Skin of body (tissue), 2 donors: ENCODE results near the gene PIGX. TPM values are rescaled to one million over a fixed set of nuclear protein-coding genes. Genes with fewer than 3 reads are reported as not detected.

Experiments
- DNase-seq: peaks from one replicate; lab custom pipeline; 2025; lab: John Stamatoyannopoulos, UW
- total RNA-seq: library from RNA; depleted of rRNA; stranded (reverse); fragments of >200 nt; gene quantifications from one replicate; pipeline ENCODE4 v1.2.3, GENCODE V29; 2014

Gene PIGX
- 18.9 TPM for total RNA-seq

GRCh38 chr3:196711838-196712513 lies at the start of gene PIGX, which contains the start of gene CEP19:
Gene PIGX (plus strand): TSS chr3:196712377.
Gene CEP19 (minus strand): TSS chr3:196712250. CDS start chr3:196708657, 3,593 bp downstream.
- peak; percentile 81 for DNase-seq

GRCh38 chr3:196662711-196663571 lies 49.2 kb upstream of the PIGX start:
- no peak for DNase-seq

GRCh38 chr3:196666001-196666867 lies 45.9 kb upstream of the PIGX start:
- DNase-seq: no peak

GRCh38 chr3:196667056-196667825 lies 44.9 kb upstream of the PIGX start:
- DNase-seq: no peak

- DNase-seq: no peak
These were observed 41.8 kb upstream of the PIGX start for GRCh38 chr3:196670339-196670738.

- no peak for DNase-seq
These were observed 38.5 kb upstream of the PIGX start for GRCh38 chr3:196673632-196674031.

GRCh38 chr3:196677353-196677752 lies 34.8 kb upstream of the PIGX start:
- no peak for DNase-seq

GRCh38 chr3:196677931-196678330 lies 34.2 kb upstream of the PIGX start:
- no peak for DNase-seq

- DNase-seq: peak; percentile 31
These were observed 27.4 kb upstream of the PIGX start for GRCh38 chr3:196684548-196685407.

GRCh38 chr3:196686436-196686835 lies 25.7 kb upstream of the PIGX start:
- no peak for DNase-seq

- DNase-seq: no peak
These were observed 23.8 kb upstream of the PIGX start for GRCh38 chr3:196688349-196688748.

GRCh38 chr3:196689941-196690660 lies 22.1 kb upstream of the PIGX start:
- DNase-seq: no peak

- no peak for DNase-seq
These were observed 20.8 kb upstream of the PIGX start for GRCh38 chr3:196691386-196691785.

- DNase-seq: no peak
These were observed 18.0 kb upstream of the PIGX start for GRCh38 chr3:196694202-196694638.

- no peak for DNase-seq
These were observed 17.0 kb upstream of the PIGX start for GRCh38 chr3:196694941-196695848.

- DNase-seq: no peak
These were observed 16.3 kb upstream of the PIGX start for GRCh38 chr3:196695849-196696226.

GRCh38 chr3:196697270-196697669 lies 14.9 kb upstream of the PIGX start:
- DNase-seq: no peak

GRCh38 chr3:196699749-196700148 lies 12.4 kb upstream of the PIGX start:
- DNase-seq: no peak
